GM21723 (cell line): ENCODE measurements around the gene ORMDL3.
"Not testable (repeated sequence)": the region's sequence is repeated elsewhere in the genome, so short reads cannot be mapped to it uniquely, and the experiment has no call there.

Experiments
- ATAC-seq: cut with Tn5 transposase; IDR thresholded peaks from one replicate; pipeline ENCODE4 v1.9.1; 2021; ENCODE audit warnings: mild to moderate bottlenecking, moderate library complexity; ENCODE audit not compliant: unreplicated experiment

ORMDL3 gene

DNA sequence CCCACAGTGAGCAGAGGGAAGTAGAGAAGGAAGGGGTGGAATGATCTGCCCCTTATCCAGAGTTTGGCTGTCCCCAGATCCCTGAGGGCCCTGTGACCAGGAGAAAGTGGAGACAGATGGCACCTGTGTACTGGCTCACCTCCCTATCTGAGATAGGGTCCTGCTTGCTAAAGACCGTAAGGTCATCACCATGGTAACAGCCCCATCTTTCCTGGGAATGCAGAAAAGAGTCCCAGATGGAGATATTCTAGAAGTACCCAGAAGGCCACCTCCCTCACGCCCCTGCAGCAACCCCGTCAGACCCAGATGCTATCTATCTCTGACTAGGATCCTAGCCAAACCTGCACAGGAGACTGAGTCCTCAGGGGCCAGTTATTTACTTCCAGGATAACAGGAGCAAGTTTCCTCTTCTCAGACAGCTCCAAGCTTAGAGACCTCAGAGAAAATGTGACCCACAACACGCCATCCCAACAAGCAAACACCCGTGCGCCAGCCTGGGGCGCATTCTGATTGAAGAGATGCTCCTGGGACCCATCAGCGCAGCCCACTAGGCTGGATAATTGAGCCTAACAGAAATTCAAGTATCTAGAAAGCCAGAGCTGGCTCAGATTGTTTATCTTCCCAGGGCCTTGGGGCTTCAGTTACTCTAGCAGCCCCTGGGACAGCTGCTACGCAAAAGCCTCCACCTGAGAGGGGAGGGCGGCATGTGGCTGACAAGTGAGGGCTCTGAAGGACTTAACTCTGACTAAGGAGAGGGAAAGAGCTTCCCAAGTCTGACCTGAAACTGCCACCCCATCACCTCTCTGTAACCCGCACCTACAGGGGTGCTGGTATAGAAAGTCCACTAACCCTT is 1.9 kb downstream of the ORMDL3 start:
- no peak for ATAC-seq

- ATAC-seq: no peak
These were observed 2.7 kb downstream of the ORMDL3 start for GRCh38 chr17:39924691-39925055.

- no peak for ATAC-seq
These were observed 3.3 kb downstream of the ORMDL3 start for GRCh38 chr17:39923836-39924690.

DNA sequence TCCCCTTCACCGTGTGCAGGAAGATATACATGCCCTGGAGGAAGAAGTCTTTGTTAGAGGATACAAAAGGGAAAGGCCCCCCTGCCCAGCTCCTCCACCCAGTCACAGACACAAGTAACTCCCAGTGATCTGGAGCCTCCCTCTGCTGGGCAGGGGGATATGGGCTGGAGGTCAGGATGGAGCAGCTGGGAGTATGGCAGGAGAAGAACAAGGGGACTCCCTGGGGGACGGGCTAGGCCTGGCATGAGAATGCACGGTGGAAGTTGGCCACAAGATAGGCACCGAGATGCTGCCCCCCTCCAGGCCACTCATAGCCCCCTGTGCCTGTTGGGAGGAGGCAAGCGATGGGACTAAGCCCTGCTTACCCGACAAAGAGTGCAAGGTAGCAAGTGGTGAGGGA is 4.2 kb downstream of the ORMDL3 start:
- no peak for ATAC-seq

- ATAC-seq: no peak
These were observed 5.4 kb downstream of the ORMDL3 start for GRCh38 chr17:39922006-39922405.

DNA sequence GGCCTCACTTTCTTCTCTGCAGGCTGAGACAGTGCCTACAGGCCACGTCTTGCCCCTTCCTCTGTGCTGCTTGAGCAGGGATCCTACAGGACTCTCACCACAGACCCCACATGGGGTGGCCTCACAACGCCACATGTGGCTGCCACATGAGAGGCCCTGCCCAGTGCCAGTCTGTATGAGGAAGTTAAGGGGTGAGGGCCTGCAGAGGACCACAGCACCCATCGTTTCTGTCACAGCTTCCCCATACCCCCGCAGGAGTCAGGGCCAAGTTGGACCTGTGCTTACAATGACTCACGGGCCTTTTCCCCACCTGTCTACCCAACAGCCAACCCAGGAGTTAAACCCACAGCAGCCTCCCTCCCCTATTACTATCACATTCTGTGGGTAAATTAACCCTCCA is 6.1 kb downstream of the ORMDL3 start:
- no peak for ATAC-seq

DNA sequence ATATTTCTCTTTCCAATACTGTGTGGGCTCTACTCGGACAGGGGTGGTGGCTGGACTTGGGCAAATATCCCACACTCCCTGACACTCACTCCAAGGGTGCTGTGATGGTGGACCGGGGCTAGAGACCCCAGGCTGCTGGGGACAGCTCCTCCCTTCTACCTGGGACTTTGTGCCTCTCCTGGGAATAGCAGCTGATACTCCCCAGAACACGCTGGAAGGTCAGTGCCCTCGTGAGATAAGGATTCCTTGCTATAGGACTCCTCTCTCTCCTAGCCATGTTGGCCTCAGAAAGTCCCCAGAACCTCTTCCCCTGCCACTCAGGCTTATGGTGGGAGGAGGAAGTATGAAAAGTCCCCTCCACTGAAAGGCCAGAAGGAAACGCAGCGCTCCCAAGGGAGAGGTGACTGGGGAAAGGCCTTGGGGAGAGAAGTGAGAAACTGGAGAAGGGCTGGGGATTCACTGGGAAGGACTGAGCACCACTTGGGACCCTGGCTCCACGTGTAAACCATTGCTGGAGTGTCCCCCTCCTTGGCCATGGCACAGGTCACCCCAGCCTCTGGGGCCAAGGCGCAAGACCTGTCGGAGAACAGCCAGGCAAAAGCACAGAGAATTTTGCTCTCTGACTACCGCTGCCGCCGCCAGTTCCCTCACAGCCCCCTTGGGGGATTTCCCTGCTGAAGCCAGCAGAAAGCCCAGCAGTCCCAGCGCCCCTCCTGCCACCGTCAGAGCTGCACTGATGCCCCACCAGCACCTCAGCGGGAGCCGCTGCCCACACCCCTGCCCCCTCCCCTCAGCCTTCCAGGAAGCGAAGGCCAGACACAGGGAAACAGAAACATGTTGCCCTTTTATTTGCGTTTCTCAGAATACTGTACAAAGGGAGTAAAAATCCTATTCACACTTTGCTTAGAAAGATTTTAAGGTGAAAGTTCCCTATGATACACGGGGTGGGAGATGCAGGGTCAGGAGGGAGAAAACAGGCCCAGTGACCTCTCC is 6.9 kb downstream of the ORMDL3 start:
- no peak for ATAC-seq

DNA sequence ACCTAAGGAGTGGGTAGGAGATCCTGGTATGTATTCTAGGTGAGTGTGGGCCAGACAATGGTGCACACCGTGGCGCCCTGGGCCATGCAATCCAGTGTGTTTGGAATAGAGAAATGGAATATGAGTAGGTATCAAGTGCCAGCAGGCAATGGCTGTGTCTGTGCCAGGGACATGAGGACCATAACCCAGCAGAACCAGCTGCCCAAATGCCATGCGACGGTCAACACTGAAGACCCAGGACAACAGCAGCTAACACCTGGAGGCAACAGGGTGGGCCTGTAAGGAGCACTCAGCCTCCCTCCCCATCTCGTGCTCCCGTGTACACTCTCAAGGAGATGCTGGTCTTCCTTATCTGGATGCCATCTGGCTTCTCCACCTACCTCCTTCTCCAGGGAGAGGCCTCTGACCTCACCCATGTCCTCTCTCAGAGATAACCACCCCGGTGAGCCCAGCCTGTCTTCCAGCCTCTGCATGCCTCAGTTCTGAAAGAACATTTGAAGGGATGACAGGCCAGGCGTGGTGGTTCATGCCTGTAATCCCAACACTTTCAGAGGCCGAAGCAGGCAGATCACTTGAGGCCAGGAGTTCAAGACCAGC is 8.2 kb downstream of the ORMDL3 start:
- ATAC-seq: no peak

GRCh38 chr17:39916918-39917317 is 10.5 kb downstream of the ORMDL3 start:
- no peak for ATAC-seq

DNA sequence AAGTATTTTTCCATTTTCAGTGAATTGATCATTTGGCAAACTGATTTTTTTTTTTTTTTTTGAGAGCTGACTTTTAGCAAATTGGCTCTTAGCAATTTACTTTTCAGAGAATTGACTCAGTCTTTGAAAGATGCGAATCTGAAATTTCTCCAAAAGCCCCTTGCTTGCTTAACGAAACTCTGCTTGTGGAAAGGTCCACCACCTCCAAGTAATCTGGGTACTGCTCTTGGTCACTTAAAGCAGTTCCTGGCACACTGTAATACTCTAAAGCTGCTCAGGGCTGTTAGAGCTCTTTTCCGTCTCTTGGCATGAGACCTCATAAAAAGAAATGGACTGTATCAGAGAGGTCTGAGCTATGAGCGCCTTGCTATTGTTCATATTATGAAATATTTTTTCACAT is 11.8 kb downstream of the ORMDL3 start:
- ATAC-seq: no peak

DNA sequence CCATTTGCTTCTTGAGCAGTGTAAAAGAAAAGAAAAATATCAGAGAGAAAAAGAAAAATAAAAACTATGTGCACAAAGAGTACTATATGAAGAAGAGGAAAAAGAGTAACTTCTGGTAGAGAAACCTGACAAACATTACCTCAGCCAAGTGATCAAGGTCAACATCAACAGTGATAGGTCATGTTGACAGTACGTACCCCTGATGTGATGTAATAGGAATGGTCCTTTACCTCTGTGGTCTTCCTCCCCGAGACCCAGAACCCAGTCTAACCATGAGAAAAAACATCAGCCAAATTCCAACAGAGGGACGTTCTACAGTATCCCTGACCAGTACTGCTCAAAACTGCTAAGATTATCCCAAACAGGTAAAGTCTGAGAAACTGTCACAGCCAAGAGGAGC is 13.4 kb downstream of the ORMDL3 start:
- ATAC-seq: no peak

DNA sequence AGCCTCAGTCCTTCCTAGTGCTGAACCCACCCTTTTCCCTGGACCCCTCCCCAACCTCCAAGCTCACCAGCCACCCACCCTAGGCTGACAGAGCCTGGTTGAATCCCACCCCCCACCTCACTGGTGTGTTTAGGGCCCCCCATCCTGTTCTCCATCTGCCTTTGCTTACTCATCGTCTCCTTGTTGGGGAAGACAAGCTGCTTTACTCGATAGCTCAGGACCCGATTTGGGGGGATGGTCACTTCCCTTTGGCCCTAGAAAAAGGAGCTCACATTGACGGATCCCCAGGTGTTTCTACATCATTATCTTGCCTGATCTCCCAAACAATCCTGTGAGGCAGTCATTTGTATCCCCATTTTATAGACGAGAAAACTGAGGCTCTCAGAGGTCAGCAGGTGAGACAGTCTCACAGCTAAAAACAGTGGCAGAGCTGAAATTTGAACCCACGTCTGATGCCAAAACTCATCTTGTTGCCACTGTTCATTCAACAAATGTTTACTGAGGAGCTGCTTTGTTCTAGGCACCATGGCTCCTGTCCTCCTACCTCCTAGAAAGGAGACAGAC is 18.5 kb downstream of the ORMDL3 start:
- no peak for ATAC-seq

- no peak for ATAC-seq
These were observed 22.5 kb downstream of the ORMDL3 start for GRCh38 chr17:39904990-39905288.

GRCh38 chr17:39903158-39903884 is 24.1 kb downstream of the ORMDL3 start:
- ATAC-seq: no peak

- ATAC-seq: not testable (repeated sequence)
These were observed 25.4 kb downstream of the ORMDL3 start for GRCh38 chr17:39902027-39902426.

GRCh38 chr17:39899215-39899614 is 28.2 kb downstream of the ORMDL3 start:
- ATAC-seq: no peak

DNA sequence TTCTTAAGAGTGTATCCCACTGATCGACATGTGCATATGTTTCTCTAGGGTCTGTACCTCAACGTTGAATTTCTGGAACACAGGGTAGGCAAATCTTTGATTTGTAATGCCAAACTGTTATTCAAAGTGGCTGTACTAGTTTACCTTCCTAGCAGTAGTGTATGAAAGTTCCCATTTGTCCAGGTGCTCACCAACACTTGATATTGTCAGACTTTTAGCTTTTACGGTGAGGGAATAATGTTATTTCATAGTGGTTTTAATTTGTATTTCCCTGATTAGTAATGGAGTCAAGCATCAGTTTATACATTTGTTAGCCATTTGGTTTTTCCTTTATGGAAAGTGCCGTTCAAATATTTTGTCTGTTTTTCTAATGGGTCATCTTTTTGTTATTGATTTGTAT is 29.3 kb downstream of the ORMDL3 start:
- no peak for ATAC-seq

DNA sequence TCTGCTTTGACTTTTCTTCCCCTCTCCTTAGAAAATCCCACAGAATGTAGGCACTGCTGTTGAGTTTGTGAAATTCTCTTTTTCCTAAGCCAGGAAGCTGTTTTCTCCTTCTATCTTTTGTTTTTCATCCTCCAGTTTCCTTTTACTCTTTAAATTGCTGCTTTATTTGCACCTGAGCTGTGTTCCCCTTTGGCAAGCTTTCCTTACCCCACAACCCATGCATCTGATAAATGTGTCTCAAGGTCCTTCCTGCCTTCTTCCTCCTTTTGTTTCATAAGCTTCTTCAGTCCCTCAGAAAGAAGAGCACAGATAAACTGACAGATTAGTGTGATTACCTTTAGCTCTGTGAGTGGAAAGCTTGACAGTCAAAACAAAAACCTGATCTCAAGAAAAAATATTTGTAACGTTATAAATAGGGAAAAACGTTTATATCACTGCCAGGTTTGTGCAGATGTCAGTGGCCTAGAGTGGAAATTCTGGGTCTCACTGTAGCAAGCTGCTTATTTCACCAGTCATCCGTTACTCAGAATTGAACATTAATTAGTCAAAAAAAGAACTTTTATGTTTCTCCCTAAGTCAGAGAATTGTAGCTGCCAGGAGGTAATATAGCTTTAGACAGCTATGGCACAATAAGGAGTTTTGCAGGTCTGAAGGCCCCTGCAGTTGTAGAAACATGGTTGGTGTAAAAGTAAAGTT is 32.6 kb downstream of the ORMDL3 start:
- no peak for ATAC-seq

GRCh38 chr17:39889200-39889599 is 38.2 kb downstream of the ORMDL3 start:
- ATAC-seq: no peak
